ENCODE results near the gene PLEKHB2.
"Not testable (repeated sequence)": the region's sequence is repeated elsewhere in the genome, so short reads cannot be mapped to it uniquely, and the experiment has no call there.

The PLEKHB2 gene

DNA sequence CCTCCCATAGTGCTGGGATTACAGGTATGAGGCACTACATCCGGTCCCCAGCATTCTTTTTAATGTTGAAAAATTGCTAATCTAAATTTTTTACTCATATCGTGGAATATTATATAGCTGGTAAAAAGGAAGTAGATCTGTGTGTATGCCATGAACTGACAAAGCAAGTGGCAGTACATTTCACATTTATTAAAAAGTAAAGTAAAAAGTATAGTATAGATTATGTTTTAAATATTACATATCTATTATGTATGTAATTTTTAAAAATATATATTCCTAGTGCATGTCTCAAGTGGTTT is 25.1 kb downstream of the PLEKHB2 start:
- DNase-seq (ENCODE audit: low read depth), result no peak
- H3K4me3 ChIP-seq (ENCODE audit: low read depth, low read length), result no peak overlapping the region

DNA sequence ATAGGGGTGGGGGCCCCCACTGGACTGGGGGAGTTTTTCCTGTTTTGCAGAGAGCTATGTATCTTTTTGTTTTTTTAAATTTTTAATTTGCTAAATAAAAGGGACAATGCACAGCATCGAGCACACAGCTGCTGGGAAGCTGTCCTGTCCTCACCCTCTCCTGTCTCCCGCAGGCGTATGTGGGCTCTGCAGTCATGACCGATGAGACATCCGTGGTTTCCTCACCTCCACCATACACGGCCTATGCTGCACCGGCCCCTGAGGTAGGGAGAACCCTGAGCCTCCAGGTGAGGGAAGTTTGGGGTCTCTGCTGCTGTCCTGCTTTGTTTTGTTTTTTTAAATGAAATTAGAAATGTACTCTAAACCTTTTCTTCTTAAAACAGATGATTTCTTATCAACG is 27.6 kb downstream of the PLEKHB2 start:
- H3K4me3 ChIP-seq (ENCODE audit: low read depth, low read length), result no peak overlapping the region

DNA sequence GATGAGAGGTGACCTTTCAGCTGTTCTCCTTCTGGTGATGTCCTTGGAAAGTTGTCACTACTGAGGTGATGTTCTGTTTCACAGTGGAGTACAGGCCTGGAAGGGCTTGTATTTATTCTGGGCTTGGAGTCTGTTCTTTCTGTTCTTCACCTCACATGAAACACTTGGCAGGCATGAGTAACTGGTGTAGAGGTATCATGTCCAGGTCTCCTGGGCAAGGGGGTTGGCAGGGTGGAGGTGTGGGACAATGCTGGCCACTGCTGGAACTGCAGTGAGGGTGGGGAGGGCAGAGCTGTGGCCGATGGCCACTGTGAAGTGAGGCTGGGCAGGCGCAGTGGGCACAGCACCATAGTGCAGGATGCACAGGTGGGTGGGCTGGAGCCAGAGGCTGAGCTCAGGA is 35.4 kb downstream of the PLEKHB2 start:
- DNase-seq (ENCODE audit: low read depth), result no peak
- H3K4me3 ChIP-seq (ENCODE audit: low read depth, low read length), result no peak overlapping the region

More for the DNA sequence above, 27.6 kb downstream of the PLEKHB2 start:
- DNase-seq (ENCODE audit: low read depth), result no peak

GRCh38 chr2:131142849-131143248 is 37.7 kb downstream of the PLEKHB2 start:
- no peak overlapping the region for H3K4me3 ChIP-seq (ENCODE audit: low read depth, low read length)
- no peak for DNase-seq (ENCODE audit: low read depth)

DNA sequence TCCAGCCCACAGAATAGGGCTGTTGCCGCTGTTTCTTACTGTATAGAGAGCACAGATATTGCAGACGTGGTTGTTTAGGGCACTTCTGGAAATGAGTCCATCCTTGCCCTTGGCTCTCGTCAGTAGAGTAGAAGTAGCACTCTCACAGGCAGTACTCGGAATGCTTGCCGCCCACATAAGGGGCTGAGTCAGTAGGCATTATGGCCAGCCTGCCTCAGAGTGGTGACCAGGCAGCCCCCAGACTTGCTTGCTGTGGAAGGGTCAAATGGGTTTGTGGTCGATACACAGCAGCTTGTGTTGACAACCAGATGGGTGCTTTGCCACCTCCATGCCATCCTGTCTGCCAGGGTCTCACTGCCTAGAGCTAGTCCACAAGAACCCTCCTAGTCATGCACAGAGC is 38.7 kb downstream of the PLEKHB2 start:
- H3K4me3 ChIP-seq (ENCODE audit: low read depth, low read length), result no peak overlapping the region
- peak; percentile 15 for DNase-seq (ENCODE audit: low read depth)

GRCh38 chr2:131145040-131145439 is 39.9 kb downstream of the PLEKHB2 start:
- no peak overlapping the region for H3K4me3 ChIP-seq (ENCODE audit: low read depth, low read length)
- DNase-seq (ENCODE audit: low read depth), result no peak

DNA sequence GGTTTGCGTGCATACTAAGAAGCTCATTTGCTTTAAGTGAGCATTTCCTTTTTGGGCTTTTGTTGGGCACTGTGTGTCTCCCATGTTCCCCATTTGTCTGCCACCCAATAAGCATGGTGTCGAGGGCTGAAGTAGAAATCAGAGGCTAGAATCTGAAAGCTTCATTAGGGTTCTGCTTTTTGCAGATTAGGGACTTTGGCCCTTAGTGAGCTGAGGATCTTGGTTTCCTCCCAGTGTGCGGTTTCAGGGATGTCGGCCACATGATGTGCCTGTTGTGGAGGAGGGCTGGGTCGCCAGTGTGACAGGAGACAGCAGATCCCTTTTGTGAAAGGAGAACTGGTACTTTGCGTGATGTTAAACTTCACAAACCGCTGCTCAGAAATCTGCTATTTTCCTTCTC is 41.1 kb downstream of the PLEKHB2 start:
- H3K4me3 ChIP-seq (ENCODE audit: low read depth, low read length), result no peak overlapping the region
- DNase-seq (ENCODE audit: low read depth), result no peak

DNA sequence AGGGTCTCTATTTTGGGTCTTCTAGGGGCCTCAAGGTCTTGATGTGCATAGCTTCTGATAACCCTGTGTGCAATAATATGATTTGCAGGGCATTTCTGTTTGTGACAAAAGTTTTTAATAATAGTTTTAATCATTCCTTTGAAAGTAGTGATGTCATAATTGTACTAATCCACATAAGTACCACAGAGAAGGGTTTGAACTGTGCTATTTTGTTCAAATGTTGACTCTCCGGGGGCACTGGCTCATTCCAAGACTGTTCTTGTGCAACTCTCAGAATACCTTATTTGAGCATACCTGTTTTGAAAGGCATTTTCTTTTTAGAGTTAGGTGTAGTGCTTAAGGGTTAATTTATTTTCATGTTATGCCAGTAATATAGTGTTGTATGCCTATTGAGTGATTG is 41.6 kb downstream of the PLEKHB2 start:
- H3K4me3 ChIP-seq (ENCODE audit: low read depth, low read length), result no peak overlapping the region

DNA sequence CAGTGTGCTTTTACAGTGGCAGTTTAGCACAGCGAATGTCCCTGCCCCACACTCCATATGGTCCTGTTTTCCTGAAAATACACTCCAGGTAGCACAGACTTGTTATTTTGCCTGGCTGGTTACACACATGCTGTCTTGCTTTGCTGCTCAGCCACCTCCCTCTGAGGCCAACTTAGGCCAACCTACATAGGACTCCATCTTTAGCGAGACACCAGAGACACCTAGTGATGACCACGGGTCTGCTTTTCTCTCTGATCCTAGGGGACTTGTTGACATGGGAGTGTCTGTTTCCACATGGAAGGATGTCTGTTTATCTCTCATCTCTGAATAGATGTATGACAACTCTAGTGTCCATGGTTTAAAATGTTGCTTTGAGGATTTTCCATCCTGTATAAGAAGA is 43.3 kb downstream of the PLEKHB2 start:
- no peak overlapping the region for H3K4me3 ChIP-seq (ENCODE audit: low read depth, low read length)
- no peak for DNase-seq (ENCODE audit: low read depth)

More for the DNA sequence above, 41.6 kb downstream of the PLEKHB2 start:
- DNase-seq (ENCODE audit: low read depth), result no peak

DNA sequence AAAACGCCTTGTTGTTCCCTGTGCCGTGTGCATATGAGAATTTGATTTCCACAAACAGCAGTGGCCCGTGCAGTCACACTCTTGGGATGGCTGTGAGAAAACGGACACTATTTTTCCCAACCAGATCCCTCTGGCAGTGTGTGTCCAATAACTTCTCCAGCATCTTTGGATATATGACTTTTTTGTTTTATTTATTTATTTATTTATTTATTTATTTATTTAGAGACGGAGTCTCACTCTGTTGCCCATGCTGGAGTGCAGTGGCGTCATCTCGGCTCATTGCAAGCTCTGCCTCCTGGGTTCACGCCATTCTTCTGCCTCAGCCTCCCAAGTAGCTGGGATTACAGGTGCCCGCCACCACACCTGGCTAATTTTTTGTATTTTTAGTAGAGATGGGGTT is 45.0 kb downstream of the PLEKHB2 start:
- not testable (repeated sequence) for H3K4me3 ChIP-seq (ENCODE audit: low read depth, low read length); DNase-seq (ENCODE audit: low read depth)

DNA sequence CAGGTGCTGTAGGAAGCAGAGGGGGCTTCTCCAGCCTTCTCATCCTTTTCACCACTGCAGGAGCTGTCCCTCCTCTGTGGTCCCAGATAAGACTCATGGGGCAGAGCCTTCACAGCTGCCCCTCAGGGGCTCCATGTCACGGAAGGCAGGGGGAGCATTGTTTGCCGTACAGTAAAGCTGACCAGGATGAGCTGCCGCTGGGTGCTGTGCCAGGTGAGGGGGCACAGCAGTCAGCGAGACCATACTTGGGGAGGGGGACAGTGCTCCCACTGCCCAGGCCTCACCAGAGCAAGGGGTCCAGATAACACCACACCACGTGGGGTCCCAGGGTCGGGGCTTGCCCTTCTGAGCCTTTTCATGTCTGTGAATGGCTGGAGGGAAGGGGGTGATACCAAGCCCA is 46.3 kb downstream of the PLEKHB2 start:
- no peak overlapping the region for H3K4me3 ChIP-seq (ENCODE audit: low read depth, low read length)
- DNase-seq (ENCODE audit: low read depth), result no peak

DNA sequence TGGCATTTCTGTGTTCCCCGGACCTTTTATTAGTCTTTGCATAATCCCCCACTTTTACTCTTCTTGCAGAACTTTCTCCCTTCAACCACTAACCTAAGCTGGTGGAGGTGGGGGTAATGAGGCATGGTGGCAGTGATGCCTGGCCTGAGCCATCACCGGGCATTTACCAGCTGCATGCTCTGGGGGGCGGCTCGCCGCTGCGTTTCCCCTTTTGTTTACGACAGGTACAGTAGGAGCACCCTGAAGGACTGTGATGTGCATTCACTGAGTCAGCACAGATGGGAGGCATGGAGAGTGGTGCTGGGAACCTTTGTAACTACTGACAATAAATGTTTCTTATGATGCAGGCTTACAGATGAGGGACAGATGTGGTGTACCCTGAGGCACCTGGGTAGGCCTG is 46.9 kb downstream of the PLEKHB2 start:
- no peak overlapping the region for H3K4me3 ChIP-seq (ENCODE audit: low read depth, low read length)

GRCh38 chr2:131153529-131153928 is 48.4 kb downstream of the PLEKHB2 start:
- H3K4me3 ChIP-seq (ENCODE audit: low read depth, low read length), result no peak overlapping the region
- no peak for DNase-seq (ENCODE audit: low read depth)

More for the DNA sequence above, 46.9 kb downstream of the PLEKHB2 start:
- no peak for DNase-seq (ENCODE audit: low read depth)

- DNase-seq (ENCODE audit: low read depth), result peak; percentile 16
- H3K4me3 ChIP-seq (ENCODE audit: low read depth, low read length), result no peak overlapping the region
Observed at GRCh38 chr2:131154071-131154531, 49.0 kb downstream of the PLEKHB2 start.

GRCh38 chr2:131154647-131155046 is 49.5 kb downstream of the PLEKHB2 start:
- H3K4me3 ChIP-seq (ENCODE audit: low read depth, low read length), result no peak overlapping the region
- DNase-seq (ENCODE audit: low read depth), result no peak

GRCh38 chr2:131155208-131155855 is 50.2 kb downstream of the PLEKHB2 start:
- H3K4me3 ChIP-seq (ENCODE audit: low read depth, low read length), result no peak overlapping the region
- DNase-seq (ENCODE audit: low read depth), result no peak

DNA sequence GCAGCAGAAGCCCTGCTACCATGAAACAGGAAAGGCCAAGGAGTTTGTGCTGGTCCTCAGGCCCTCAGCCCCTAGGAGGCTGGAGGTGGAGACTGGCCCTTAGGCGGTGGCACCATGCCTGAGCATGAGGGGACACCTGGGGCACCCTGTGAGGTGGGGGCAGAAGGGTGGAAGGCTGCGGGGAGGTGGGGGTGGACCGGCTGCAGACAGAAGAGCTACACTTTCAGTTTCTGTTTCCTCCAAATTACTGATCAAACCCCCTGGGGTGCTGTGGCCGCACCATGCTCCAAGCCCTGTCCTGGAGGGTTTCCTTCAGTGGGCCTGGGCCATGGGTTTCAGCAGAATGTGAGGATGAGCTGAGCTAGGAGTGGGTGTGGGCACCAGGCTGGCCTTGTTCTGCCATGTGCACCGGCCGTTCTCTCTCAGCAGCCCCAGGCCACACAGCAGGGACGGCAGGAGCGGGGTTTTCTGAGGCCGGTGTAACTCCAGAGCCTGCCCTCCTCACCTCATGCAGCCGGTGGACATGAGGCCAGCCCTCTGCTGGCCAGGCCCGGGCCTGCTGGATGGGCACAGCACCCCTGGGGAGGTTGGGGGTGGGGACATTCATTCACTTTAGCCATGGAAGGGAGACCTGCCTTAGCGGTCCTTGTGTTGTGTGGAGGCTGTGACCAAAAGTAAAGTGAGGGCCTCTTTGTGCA is 51.5 kb downstream of the PLEKHB2 start:
- no peak for DNase-seq (ENCODE audit: low read depth)
- no peak overlapping the region for H3K4me3 ChIP-seq (ENCODE audit: low read depth, low read length)

DNA sequence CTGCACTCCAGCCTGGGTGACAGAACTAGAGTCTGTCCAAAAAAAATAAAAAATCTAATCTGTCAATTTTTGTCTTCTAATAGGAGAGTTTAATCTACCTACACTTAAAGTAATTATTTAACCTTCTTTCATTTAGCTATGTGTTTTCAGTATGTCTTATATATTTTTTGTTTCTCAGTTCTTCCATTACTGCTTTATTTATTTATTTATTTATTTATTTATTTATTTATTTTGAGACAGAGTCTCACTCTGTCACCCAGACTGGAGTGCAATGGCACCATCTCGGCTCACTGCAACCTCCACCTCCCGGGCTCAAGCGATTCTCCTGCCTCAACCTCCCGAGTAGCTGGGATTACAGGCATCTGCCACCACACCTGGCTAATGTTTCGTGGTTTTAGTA is 60.4 kb downstream of the PLEKHB2 start:
- not testable (repeated sequence) for DNase-seq (ENCODE audit: low read depth); H3K4me3 ChIP-seq (ENCODE audit: low read depth, low read length)

- no peak overlapping the region for H3K4me3 ChIP-seq (ENCODE audit: low read depth, low read length)
- DNase-seq (ENCODE audit: low read depth), result no peak
Observed at GRCh38 chr2:131168538-131168937, 63.4 kb downstream of the PLEKHB2 start.

GRCh38 chr2:131178050-131178449 is 72.9 kb downstream of the PLEKHB2 start:
- DNase-seq (ENCODE audit: low read depth); H3K4me3 ChIP-seq (ENCODE audit: low read depth, low read length): not testable (repeated sequence)

- DNase-seq (ENCODE audit: low read depth); H3K4me3 ChIP-seq (ENCODE audit: low read depth, low read length): not testable (repeated sequence)
Observed at GRCh38 chr2:131178721-131179418, 73.7 kb downstream of the PLEKHB2 start.

Measured in skeletal muscle cell (primary cell).